H1 (cell line): ENCODE results near the gene CNFN. TPM values are rescaled to one million over a fixed set of nuclear protein-coding genes. Genes with fewer than 3 reads are reported as not detected.
A peak's percentile ranks its signal among the peaks of the same experiment; 100 is the strongest.

Experiments
- CTCF ChIA-PET: fragments of 300-600 bp; sonication (Branson Sonifier 250); formaldehyde crosslinking; loops from one replicate; lab custom pipeline; 2021; ENCODE audit not compliant: partially characterized antibody; lab: Charles Lee
- POLR2A ChIA-PET: fragments of 300-600 bp; sonication (Branson Sonifier 250); formaldehyde crosslinking; loops from one replicate; lab custom pipeline; 2021; ENCODE audit warnings: inconsistent platforms; ENCODE audit not compliant: partially characterized antibody; lab: Charles Lee
- DNase-seq, 2 experiments: peaks; one replicate each; pipeline versions ENCODE4 v3.0.0 to v3.0.0-alpha.2; 2010 to 2022; ENCODE audit warnings: low spot score in 2 of 2, low read depth in 1 of 2, mixed read lengths in 1 of 2
- FAIRE-seq: peaks from 2 replicates; lab custom pipeline; 2011; peaks lifted over from hg19 to GRCh38; lab: Jason Lieb, UNC
- H2AFZ ChIP-seq: 2 replicates; pipeline ENCODE4 v1.8.1; 2012; ENCODE audit warnings: low read length, inconsistent platforms
- H2AK5ac ChIP-seq: 2 replicates; pipeline ENCODE4 v1.6.1; 2013; ENCODE audit warnings: low read depth, low read length
- H2BK120ac ChIP-seq: replicated peaks from 2 replicates; pipeline ENCODE3; 2013; ENCODE audit warnings: low read depth, low read length, inconsistent platforms
- H2BK12ac ChIP-seq: 2 replicates; pipeline ENCODE4 v1.6.1; 2013; ENCODE audit warnings: low read depth, low read length
- H2BK15ac ChIP-seq: 2 replicates; pipeline ENCODE4 v1.6.1; 2013; ENCODE audit warnings: low read length
- H2BK20ac ChIP-seq: 2 replicates; pipeline ENCODE4 v1.6.1; 2013; ENCODE audit warnings: low read length
- H2BK5ac ChIP-seq: 2 replicates; pipeline ENCODE4 v1.6.1; 2013; ENCODE audit warnings: low read depth, low read length
- H3K14ac ChIP-seq: 2 replicates; pipeline ENCODE4 v1.6.1; 2013; ENCODE audit warnings: inconsistent platforms; ENCODE audit not compliant: insufficient read length
- H3K18ac ChIP-seq: 2 replicates; pipeline ENCODE4 v1.6.1; 2013; ENCODE audit warnings: low read length; ENCODE audit errors: extremely low read depth
- H3K23ac ChIP-seq: 2 replicates; pipeline ENCODE4 v1.6.1; 2013; ENCODE audit warnings: inconsistent platforms; ENCODE audit not compliant: insufficient read length
- H3K23me2 ChIP-seq: 2 replicates; pipeline ENCODE4 v1.6.1; 2013; ENCODE audit warnings: low read depth, low read length
- H3K27ac ChIP-seq: 2 replicates; pipeline ENCODE4 v1.6.1; 2011; ENCODE audit warnings: low read depth, low read length, inconsistent platforms
- H3K27me3 ChIP-seq, 4 experiments: replicated peaks in 1 of 4; 1 replicate in 1 of 4; 2 replicates in 3 of 4; pipeline versions ENCODE4 v1.6.1 to v1.8.1; 2011 to 2013; ENCODE audit warnings: low read length in 3 of 4, mild to moderate bottlenecking in 3 of 4, inconsistent platforms in 2 of 4, mixed read lengths in 2 of 4, moderate library complexity in 1 of 4; ENCODE audit not compliant: control insufficient read depth in 3 of 4, insufficient read depth in 3 of 4; ENCODE audit errors: extremely low read depth in 1 of 4
- H3K36me3 ChIP-seq, 4 experiments: 2 replicates each; pipeline versions ENCODE4 v1.6.1 to v1.8.1; 2011 to 2013; ENCODE audit warnings: mild to moderate bottlenecking in 4 of 4, low read length in 3 of 4, moderate library complexity in 2 of 4, control low read depth in 1 of 4, inconsistent platforms in 1 of 4; ENCODE audit not compliant: insufficient read depth in 4 of 4, control insufficient read depth in 2 of 4
- H3K4ac ChIP-seq: replicated peaks from 2 replicates; pipeline ENCODE3; 2013; ENCODE audit warnings: low read length, low read depth, mixed read lengths, inconsistent platforms; ENCODE audit not compliant: insufficient read length
- H3K4me1 ChIP-seq, 4 experiments: replicated peaks in 1 of 4; 1 replicate in 1 of 4; 2 replicates in 3 of 4; pipeline versions ENCODE4 v1.6.1 to v1.8.1; 2011 to 2013; ENCODE audit warnings: low read length in 3 of 4, inconsistent platforms in 2 of 4, mixed read lengths in 1 of 4; ENCODE audit not compliant: insufficient read depth in 4 of 4, control insufficient read depth in 3 of 4
- H3K4me2 ChIP-seq, 2 experiments: 2 replicates each; pipeline versions ENCODE4 v1.6.1 to v1.8.1; 2011 to 2013; ENCODE audit warnings: low read depth in 2 of 2, low read length in 2 of 2, control low read depth in 1 of 2, inconsistent platforms in 1 of 2, mild to moderate bottlenecking in 1 of 2; ENCODE audit not compliant: insufficient read depth in 1 of 2
- H3K4me3 ChIP-seq, 4 experiments: fragments of 200-600, 300-600 bp in 1 of 4; sonication (generic), shearing (Covaris generic), sonication (Bioruptor Twin) in 1 of 4; 2 replicates each; pipeline versions ENCODE4 v1.5.1 to v1.8.1; 2011 to 2016; ENCODE audit warnings: low read length in 4 of 4, low read depth in 3 of 4, control low read depth in 2 of 4, inconsistent platforms in 2 of 4, mild to moderate bottlenecking in 2 of 4, mixed read lengths in 1 of 4, moderate library complexity in 1 of 4; ENCODE audit not compliant: insufficient read depth in 2 of 4; ENCODE audit errors: extremely low read depth in 1 of 4
- H3K56ac ChIP-seq: replicated peaks from 2 replicates; pipeline ENCODE3; 2013; ENCODE audit warnings: low read depth, mild to moderate bottlenecking, mixed read lengths, low read length, inconsistent platforms; ENCODE audit not compliant: insufficient read length
- H3K79me1 ChIP-seq: 2 replicates; pipeline ENCODE4 v1.6.1; 2013; ENCODE audit warnings: low read depth, low read length, control low read depth
- H3K79me2 ChIP-seq, 2 experiments: 2 replicates each; pipeline versions ENCODE4 v1.6.1 to v1.8.1; 2012 to 2013; ENCODE audit warnings: low read length in 2 of 2, mild to moderate bottlenecking in 2 of 2, inconsistent platforms in 1 of 2; ENCODE audit not compliant: insufficient read depth in 2 of 2, control insufficient read depth in 1 of 2
- H3K9ac ChIP-seq, 4 experiments: replicated peaks in 1 of 4; 1 replicate in 1 of 4; 2 replicates in 3 of 4; pipeline versions ENCODE4 v1.6.1 to v1.8.1; 2011 to 2013; ENCODE audit warnings: low read depth in 3 of 4, low read length in 3 of 4, control low read depth in 2 of 4, mild to moderate bottlenecking in 2 of 4, moderate library complexity in 2 of 4, inconsistent platforms in 1 of 4; ENCODE audit errors: extremely low read depth in 1 of 4
- H3K9me3 ChIP-seq, 2 experiments: 2 replicates each; pipeline versions ENCODE4 v1.6.1 to v1.8.1; 2012 to 2013; ENCODE audit warnings: mild to moderate bottlenecking in 2 of 2, moderate library complexity in 2 of 2, control low read depth in 1 of 2, inconsistent platforms in 1 of 2, low read depth in 1 of 2, low read length in 1 of 2, mixed read lengths in 1 of 2; ENCODE audit not compliant: insufficient read depth in 2 of 2
- H4K20me1 ChIP-seq, 2 experiments: replicated peaks in 1 of 2; 2 replicates each; pipeline versions ENCODE3 to v1.8.1; 2011 to 2013; ENCODE audit warnings: inconsistent platforms in 2 of 2, low read length in 2 of 2, mild to moderate bottlenecking in 1 of 2; ENCODE audit not compliant: insufficient read depth in 2 of 2, control insufficient read depth in 1 of 2
- H4K5ac ChIP-seq: 2 replicates; pipeline ENCODE4 v1.6.1; 2013; ENCODE audit warnings: low read length, low read depth, mixed read lengths, inconsistent platforms; ENCODE audit not compliant: insufficient read length
- H4K8ac ChIP-seq: 2 replicates; pipeline ENCODE4 v1.8.0; 2013; ENCODE audit warnings: mild to moderate bottlenecking, moderate library complexity, low read length, inconsistent platforms; ENCODE audit not compliant: insufficient read depth; ENCODE audit errors: extremely low read depth
- H4K91ac ChIP-seq: replicated peaks from 2 replicates; pipeline ENCODE3; 2013; ENCODE audit warnings: low read length, mixed read lengths, inconsistent platforms; ENCODE audit not compliant: insufficient read length
- CTBP2 ChIP-seq: IDR thresholded peaks from 2 replicates; pipeline ENCODE4 v1.7.0; 2011; ENCODE audit warnings: borderline replicate concordance, mild to moderate bottlenecking, moderate library complexity, mixed read lengths, low read length; ENCODE audit not compliant: insufficient read depth, insufficient read length
- ZNF274 ChIP-seq: IDR thresholded peaks from 2 replicates; pipeline ENCODE4 v1.7.0; 2012; ENCODE audit warnings: low read length, borderline replicate concordance; ENCODE audit errors: extremely low read depth
- WGBS, 2 experiments: shearing (Covaris generic) in 1 of 2; methylation state at CpG; one replicate each; pipeline versions ENCODE4 v1.1.6 to v1.1.7; 2013 to 2015; ENCODE audit warnings: low lambda C conversion rate in 2 of 2, mixed read lengths in 2 of 2, inconsistent platforms in 1 of 2, low coverage in 1 of 2, missing lambda C conversion rate in 1 of 2; ENCODE audit not compliant: insufficient replicate concordance in 2 of 2, insufficient coverage in 1 of 2, insufficient read length in 1 of 2; ENCODE audit errors: extremely low coverage in 1 of 2, missing lambda C conversion rate in 1 of 2; 5-methylcytosine and 5-hydroxymethylcytosine counted together
- polyA plus RNA-seq, 7 experiments: library from polyadenylated mRNA; depleted of rRNA in 3 of 7; stranded (reverse) in 5 of 7; unstranded in 2 of 7; fragments of >200 nt in 5 of 7; fragments of 200-250 nt in 2 of 7; gene quantifications; 1 replicate in 5 of 7; 2 replicates in 1 of 7; 4 replicates in 1 of 7; pipeline versions ENCODE4 v1.2.1 to v1.2.3, GENCODE V29; 2011 to 2013; ENCODE audit warnings: missing spikeins in 2 of 7, mixed read lengths in 2 of 7
- total RNA-seq: library from RNA; stranded (reverse); fragmentation: NEBNext Ultra II Directional; extraction: Animal tissue kit (Norgen Biotek cat#: 25700); gene quantifications from 2 replicates; pipeline ENCODE4 v1.2.1, GENCODE V29; 2021
- TF ChIP-seq, protein P1 (sequence below): IDR thresholded peaks from 2 replicates; pipeline ENCODE4 v1.6.1; 2011; ENCODE audit warnings: low read length, improper control_type of control experiment
- TF ChIP-seq, protein P2 (sequence below): IDR thresholded peaks from 2 replicates; pipeline ENCODE4 v1.6.1; 2012; ENCODE audit warnings: inconsistent platforms
- TF ChIP-seq, protein P3 (sequence below): IDR thresholded peaks from 2 replicates; pipeline ENCODE4 v1.6.1; 2012; ENCODE audit warnings: inconsistent platforms

The CNFN gene
- total and polyA plus RNA-seq, 2 of the 8 experiments (the other 6 are each of a cell fraction or from before 2014, with no cell fraction given): 8.9 to 31.5 TPM

DNA sequence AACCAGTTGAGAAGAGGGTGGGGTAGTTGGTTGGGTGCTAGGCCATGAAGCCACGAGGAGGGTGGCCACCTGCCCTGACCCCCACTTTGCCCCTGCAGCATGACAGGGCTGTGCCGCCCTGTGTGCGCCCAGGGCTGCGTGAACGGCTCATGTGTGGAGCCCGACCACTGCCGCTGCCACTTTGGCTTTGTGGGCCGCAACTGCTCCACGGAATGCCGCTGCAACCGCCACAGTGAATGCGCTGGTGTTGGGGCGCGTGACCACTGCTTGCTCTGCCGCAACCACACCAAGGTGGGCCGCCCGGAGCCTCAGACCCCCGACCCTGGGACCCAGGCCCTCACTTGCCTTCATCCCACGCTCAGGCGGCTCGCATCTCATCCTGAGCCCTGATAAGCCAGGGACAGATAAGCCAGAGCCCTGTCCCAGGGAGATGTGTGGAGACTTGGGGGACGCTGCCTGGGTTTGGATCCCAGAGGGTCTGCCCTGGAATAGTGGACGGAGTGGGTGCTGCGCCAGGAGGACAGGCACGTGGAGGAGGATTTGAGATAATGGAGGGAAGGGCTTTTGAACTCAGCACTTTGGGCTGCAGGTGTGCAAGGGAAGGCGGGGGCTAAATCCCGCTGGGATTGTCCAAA, 20.5 kb downstream of the CNFN start:
- peak overlapping the region; percentile 42 for H4K5ac ChIP-seq
- no peak overlapping the region for H3K23ac ChIP-seq
- no peak for DNase-seq
- no peaks in the 10 kb centered on the region for H4K20me1 ChIP-seq
- H3K4ac ChIP-seq: peak overlapping the region; percentile 63
- no peak overlapping the region for H3K56ac ChIP-seq
- peak overlapping the region; percentile 89 for H2BK20ac ChIP-seq
- H2AK5ac ChIP-seq: peak overlapping the region; percentile 43; the same call in 1 of the 2 replicates
- ChIA-PET POLR2A (interaction anchor here (0.7 to 4.0 kb wide), 14 partner anchors 8 to 255 kb away, joined by 3 to 43 read pairs (median 3); partner anchors contain the start of gene GSK3A), CTCF (interaction anchor here (0.5 to 2.5 kb wide), 10 partner anchors 11 to 1821 kb away, joined by 3 to 19 read pairs (median 4); no protein-coding TSS in a partner anchor)
- H3K27ac ChIP-seq: no peak overlapping the region; the same call in 1 of the 2 replicates
- H2BK12ac ChIP-seq: peak overlapping the region; percentile 94; the same call in 1 of the 2 replicates
- H4K8ac ChIP-seq: no peak overlapping the region; the same call in 1 of the 2 replicates
- peak overlapping the region; percentile 85 for H3K18ac ChIP-seq
- no peak overlapping the region for H2AFZ ChIP-seq
- peak overlapping the region; percentile 95 for H2BK120ac ChIP-seq
- peak overlapping the region; percentile 84; the same call in 1 of the 2 replicates for H2BK5ac ChIP-seq
- peak overlapping the region; percentile 21 to 49 for H3K4me2 ChIP-seq
- H3K36me3 ChIP-seq: peaks cover 0 to 2% (median 1%) of the 10 kb centered on the region in 4 experiments; a peak in 4 of 8 replicates
- no peak overlapping the region for H3K4me3 ChIP-seq
- H3K23me2 ChIP-seq: no peaks in the 10 kb centered on the region; the same call in 1 of the 2 replicates
- H3K4me1 ChIP-seq: peaks cover 7 to 29% (median 22%) of the 10 kb centered on the region in 4 experiments
- H2BK15ac ChIP-seq: peak overlapping the region; percentile 61; the same call in 1 of the 2 replicates
- 79% methylated on average over 27 of the region's 27 CpGs; no CpG with 5 or more reads in 1 of the 2 experiments for WGBS, 2 experiments
- H4K91ac ChIP-seq: peak overlapping the region; percentile 96
- no peak overlapping the region for H3K9ac ChIP-seq
- no peaks in the 10 kb centered on the region for H3K27me3 ChIP-seq
- H3K79me2 ChIP-seq: no peaks in the 10 kb centered on the region
- H3K9me3 ChIP-seq: no peaks in the 10 kb centered on the region
- TF ChIP-seq, protein P1, sequence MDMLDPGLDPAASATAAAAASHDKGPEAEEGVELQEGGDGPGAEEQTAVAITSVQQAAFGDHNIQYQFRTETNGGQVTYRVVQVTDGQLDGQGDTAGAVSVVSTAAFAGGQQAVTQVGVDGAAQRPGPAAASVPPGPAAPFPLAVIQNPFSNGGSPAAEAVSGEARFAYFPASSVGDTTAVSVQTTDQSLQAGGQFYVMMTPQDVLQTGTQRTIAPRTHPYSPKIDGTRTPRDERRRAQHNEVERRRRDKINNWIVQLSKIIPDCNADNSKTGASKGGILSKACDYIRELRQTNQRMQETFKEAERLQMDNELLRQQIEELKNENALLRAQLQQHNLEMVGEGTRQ: no peak
- TF ChIP-seq, protein P2, sequence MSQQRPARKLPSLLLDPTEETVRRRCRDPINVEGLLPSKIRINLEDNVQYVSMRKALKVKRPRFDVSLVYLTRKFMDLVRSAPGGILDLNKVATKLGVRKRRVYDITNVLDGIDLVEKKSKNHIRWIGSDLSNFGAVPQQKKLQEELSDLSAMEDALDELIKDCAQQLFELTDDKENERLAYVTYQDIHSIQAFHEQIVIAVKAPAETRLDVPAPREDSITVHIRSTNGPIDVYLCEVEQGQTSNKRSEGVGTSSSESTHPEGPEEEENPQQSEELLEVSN: peak; percentile 88
- TF ChIP-seq, protein P3, sequence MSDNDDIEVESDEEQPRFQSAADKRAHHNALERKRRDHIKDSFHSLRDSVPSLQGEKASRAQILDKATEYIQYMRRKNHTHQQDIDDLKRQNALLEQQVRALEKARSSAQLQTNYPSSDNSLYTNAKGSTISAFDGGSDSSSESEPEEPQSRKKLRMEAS: peak; percentile 68
- TF ChIP-seq ZNF274 (no peak), CTBP2 (no peak)
- H3K14ac ChIP-seq: no peak overlapping the region
- FAIRE-seq: no peak
- no peaks in the 10 kb centered on the region; the same call in 1 of the 2 replicates for H3K79me1 ChIP-seq
